SK-N-SH treated with all-trans-retinoic acid at 6 μM for 48 hours (cell line): ENCODE data around the gene LGMN.

Source experiments
- ATAC-seq: fragments of 200-7000 bp; cut with Tn5 transposase; 3 replicates; pipeline ENCODE4 v1.9.1; 2020; ENCODE audit warnings: mild to moderate bottlenecking, moderate library complexity
- ARNTL ChIP-seq: fragments of 450-650 bp; formaldehyde crosslinking; IDR thresholded peaks from 2 replicates; pipeline ENCODE4 v1.5.0; 2020; ENCODE audit warnings: low read depth, mild to moderate bottlenecking, moderate library complexity, borderline replicate concordance
- BACH2 ChIP-seq: fragments of 250-450 bp; sonication (Bioruptor Pico); IDR thresholded peaks from 2 replicates; pipeline ENCODE4 v1.9.0; 2021; ENCODE audit warnings: mild to moderate bottlenecking, borderline replicate concordance
- CREB5 ChIP-seq: fragments of 250-450 bp; sonication (Bioruptor Pico); IDR thresholded peaks from 2 replicates; pipeline ENCODE4 v1.5.1; 2020; ENCODE audit warnings: low read depth, mild to moderate bottlenecking, moderate library complexity
- CSDC2 ChIP-seq: fragments of 250-450 bp; sonication (Bioruptor Pico); IDR thresholded peaks from 2 replicates; pipeline ENCODE4 v1.5.0; 2020; ENCODE audit warnings: mild to moderate bottlenecking, moderate library complexity
- CSRNP3 ChIP-seq: fragments of 250-450 bp; sonication (Bioruptor Pico); IDR thresholded peaks from 2 replicates; pipeline ENCODE4 v1.5.1; 2021; ENCODE audit warnings: mild to moderate bottlenecking, moderate library complexity
- ESRRG ChIP-seq: fragments of 250-450 bp; sonication (Bioruptor Pico); IDR thresholded peaks from 2 replicates; pipeline ENCODE4 v1.6.1; 2021; ENCODE audit warnings: mild to moderate bottlenecking
- GLIS3 ChIP-seq: fragments of 250-450 bp; sonication (Bioruptor Pico); IDR thresholded peaks from 2 replicates; pipeline ENCODE4 v1.5.0; 2020; ENCODE audit warnings: mild to moderate bottlenecking, moderate library complexity
- ISL1 ChIP-seq: fragments of 250-450 bp; sonication (Bioruptor Pico); IDR thresholded peaks from 2 replicates; pipeline ENCODE4 v2.1.2; 2022; ENCODE audit warnings: mild to moderate bottlenecking, moderate library complexity
- OSR1 ChIP-seq: fragments of 250-450 bp; sonication (Bioruptor Pico); IDR thresholded peaks from 2 replicates; pipeline ENCODE4 v1.8.0; 2022; ENCODE audit warnings: moderate library complexity, mild to moderate bottlenecking, inconsistent platforms
- PATZ1 ChIP-seq: fragments of 250-450 bp; sonication (Bioruptor Pico); IDR thresholded peaks from 2 replicates; pipeline ENCODE4 v1.8.0; 2020; ENCODE audit warnings: mild to moderate bottlenecking, moderate library complexity, borderline replicate concordance
- POU6F1 ChIP-seq: fragments of 250-450 bp; sonication (Bioruptor Pico); IDR thresholded peaks from 2 replicates; pipeline ENCODE4 v1.8.0; 2021; ENCODE audit warnings: low read depth, mild to moderate bottlenecking, moderate library complexity, borderline replicate concordance
- PPARA ChIP-seq: fragments of 250-450 bp; sonication (Bioruptor Pico); IDR thresholded peaks from 2 replicates; pipeline ENCODE4 v1.5.0; 2020; ENCODE audit warnings: mild to moderate bottlenecking, borderline replicate concordance
- RARB ChIP-seq: fragments of 250-450 bp; sonication (Bioruptor Pico); IDR thresholded peaks from 2 replicates; pipeline ENCODE4 v1.8.0; 2021; ENCODE audit warnings: mild to moderate bottlenecking, moderate library complexity
- SNAI2 ChIP-seq: fragments of 250-450 bp; sonication (Bioruptor Pico); IDR thresholded peaks from 2 replicates; pipeline ENCODE4 v1.5.0; 2020; ENCODE audit warnings: mild to moderate bottlenecking, moderate library complexity
- TCF4 ChIP-seq: fragments of 250-450 bp; sonication (Bioruptor Pico); IDR thresholded peaks from 2 replicates; pipeline ENCODE4 v1.8.0; 2021; ENCODE audit warnings: mild to moderate bottlenecking, moderate library complexity, borderline replicate concordance
- TOX ChIP-seq: fragments of 250-450 bp; sonication (Bioruptor Pico); IDR thresholded peaks from 2 replicates; pipeline ENCODE4 v1.8.0; 2021; ENCODE audit warnings: mild to moderate bottlenecking, moderate library complexity, borderline replicate concordance
- TSHZ2 ChIP-seq: fragments of 250-450 bp; sonication (Bioruptor Pico); IDR thresholded peaks from 2 replicates; pipeline ENCODE4 v1.5.0; 2020; ENCODE audit warnings: mild to moderate bottlenecking, moderate library complexity
- ZC3H10 ChIP-seq: fragments of 250-450 bp; sonication (Bioruptor Pico); IDR thresholded peaks from 2 replicates; pipeline ENCODE4 v1.5.1; 2021; ENCODE audit warnings: mild to moderate bottlenecking, moderate library complexity
- ZFP30 ChIP-seq: fragments of 450-650 bp; formaldehyde crosslinking; IDR thresholded peaks from 2 replicates; pipeline ENCODE4 v1.5.0; 2022; ENCODE audit warnings: mild to moderate bottlenecking, moderate library complexity
- ZNF565 ChIP-seq: fragments of 450-650 bp; formaldehyde crosslinking; conservative IDR thresholded peaks from 2 replicates; pipeline ENCODE4 v1.5.0; 2020; ENCODE audit warnings: low read depth, mild to moderate bottlenecking, moderate library complexity
- ZNF8 ChIP-seq: fragments of 450-650 bp; formaldehyde crosslinking; IDR thresholded peaks from 2 replicates; pipeline ENCODE4 v1.5.0; 2020; ENCODE audit warnings: mild to moderate bottlenecking, moderate library complexity

The LGMN gene

GRCh38 chr14:92685784-92686355, 62.6 kb downstream of the LGMN start:
- no peak for ATAC-seq
- TF ChIP-seq ARNTL (CRISPR knock-in tag) (no peak), ZFP30 (CRISPR knock-in tag) (no peak), BACH2 (CRISPR knock-in tag) (no peak), TSHZ2 (no peak), ZC3H10 (CRISPR knock-in tag) (no peak), TOX (CRISPR knock-in tag) (no peak), PATZ1 (CRISPR knock-in tag) (no peak), PPARA (CRISPR knock-in tag) (no peak), ZNF565 (no peak), GLIS3 (CRISPR knock-in tag) (no peak), POU6F1 (CRISPR knock-in tag) (no peak), CREB5 (CRISPR knock-in tag) (no peak)
- TF ChIP-seq, all 23 proteins: peak for 0

GRCh38 chr14:92684801-92685560, 63.4 kb downstream of the LGMN start:
- ATAC-seq = no peak
- no peak for TF ChIP-seq ISL1 (CRISPR knock-in tag)
- TF ChIP-seq SNAI2 = no peak
- TF ChIP-seq ZFP30 (CRISPR knock-in tag) = no peak
- no peak for TF ChIP-seq TCF4 (CRISPR knock-in tag)
- TF ChIP-seq PPARA (CRISPR knock-in tag) = no peak
- no peak for TF ChIP-seq PATZ1 (CRISPR knock-in tag)
- TF ChIP-seq, all 23 proteins: peak for 0

- ATAC-seq = no peak
- TF ChIP-seq OSR1 (CRISPR knock-in tag) (no peak), GLIS3 (CRISPR knock-in tag) (no peak), RARB (no peak), TCF4 (CRISPR knock-in tag) (no peak), CSDC2 (CRISPR knock-in tag) (no peak), SNAI2 (no peak), ESRRG (CRISPR knock-in tag) (no peak), TSHZ2 (no peak), BACH2 (CRISPR knock-in tag) (no peak), CSRNP3 (CRISPR knock-in tag) (no peak), ZNF8 (CRISPR knock-in tag) (no peak)
Measured at GRCh38 chr14:92683041-92683440, 65.4 kb downstream of the LGMN start.
